ENCODE measurements around the gene F11. TPM values are rescaled to one million over a fixed set of nuclear protein-coding genes. Genes with fewer than 3 reads are reported as not detected.
A peak's percentile ranks its signal among the peaks of the same experiment; 100 is the strongest.

The F11 gene
- total and polyA plus RNA-seq, 2 of the 13 experiments (the other 11 are each of a cell fraction or from before 2014, with no cell fraction given), result 35.1 to 58.0 TPM

- TF ChIP-seq ZNF232 (CRISPR knock-in tag; IDR thresholded peaks at IDR 0.05; ENCODE audit: borderline replicate concordance) (peak; percentile 92), ATF7-NPFF (CRISPR knock-in tag; IDR thresholded peaks at IDR 0.05; ENCODE audit: low read depth) (no peak), ZNF629 (CRISPR knock-in tag; conservative IDR thresholded peaks at IDR 0.05) (no peak), ZNF775 (CRISPR knock-in tag; IDR thresholded peaks at IDR 0.05; ENCODE audit: borderline replicate concordance) (no peak), ZNF652 (CRISPR knock-in tag; IDR thresholded peaks at IDR 0.05; ENCODE audit: borderline replicate concordance, low read depth) (peak; percentile 73; the same call in 1 of the 2 replicates), PRDM15 (CRISPR knock-in tag; IDR thresholded peaks at IDR 0.05) (peak; percentile 81), HCFC1 (IDR thresholded peaks at IDR 0.05; ENCODE audit: low read depth, low read length) (no peak), HMG20A (CRISPR knock-in tag; IDR thresholded peaks at IDR 0.05; ENCODE audit: borderline replicate concordance) (peak; percentile 81), ZSCAN30 (CRISPR knock-in tag; IDR thresholded peaks at IDR 0.05) (0 out of 2 replicates have a peak, but pooled peaks have one; percentile 30), TSC22D2 (CRISPR knock-in tag; IDR thresholded peaks at IDR 0.05; ENCODE audit: borderline replicate concordance) (no peak), ZBTB21 (CRISPR knock-in tag; IDR thresholded peaks at IDR 0.05) (no peak), RBFOX2 (IDR thresholded peaks at IDR 0.05; ENCODE audit: low read depth, low read length) (peak; percentile 50), ZNF224 (CRISPR knock-in tag; IDR thresholded peaks at IDR 0.05) (no peak), FOXA1 (IDR thresholded peaks at IDR 0.05) (no peak), FOXA1 (CRISPR knock-in tag; IDR thresholded peaks at IDR 0.05) (peak; percentile 27; the same call in 1 of the 2 replicates), ZSCAN29 (CRISPR knock-in tag; conservative IDR thresholded peaks at IDR 0.05) (peak; percentile 60; the same call in 1 of the 2 replicates), PATZ1 (CRISPR knock-in tag; IDR thresholded peaks at IDR 0.05) (peak; percentile 61), POLR2A (IDR thresholded peaks at IDR 0.05; ENCODE audit: insufficient read depth in 1 of 2, low read depth in 2 of 2, low read length in 2 of 2) (peak; percentile 68 to 73), NFKB2 (CRISPR knock-in tag; IDR thresholded peaks at IDR 0.05; ENCODE audit: borderline replicate concordance) (no peak)
- TF ChIP-seq, protein P1, sequence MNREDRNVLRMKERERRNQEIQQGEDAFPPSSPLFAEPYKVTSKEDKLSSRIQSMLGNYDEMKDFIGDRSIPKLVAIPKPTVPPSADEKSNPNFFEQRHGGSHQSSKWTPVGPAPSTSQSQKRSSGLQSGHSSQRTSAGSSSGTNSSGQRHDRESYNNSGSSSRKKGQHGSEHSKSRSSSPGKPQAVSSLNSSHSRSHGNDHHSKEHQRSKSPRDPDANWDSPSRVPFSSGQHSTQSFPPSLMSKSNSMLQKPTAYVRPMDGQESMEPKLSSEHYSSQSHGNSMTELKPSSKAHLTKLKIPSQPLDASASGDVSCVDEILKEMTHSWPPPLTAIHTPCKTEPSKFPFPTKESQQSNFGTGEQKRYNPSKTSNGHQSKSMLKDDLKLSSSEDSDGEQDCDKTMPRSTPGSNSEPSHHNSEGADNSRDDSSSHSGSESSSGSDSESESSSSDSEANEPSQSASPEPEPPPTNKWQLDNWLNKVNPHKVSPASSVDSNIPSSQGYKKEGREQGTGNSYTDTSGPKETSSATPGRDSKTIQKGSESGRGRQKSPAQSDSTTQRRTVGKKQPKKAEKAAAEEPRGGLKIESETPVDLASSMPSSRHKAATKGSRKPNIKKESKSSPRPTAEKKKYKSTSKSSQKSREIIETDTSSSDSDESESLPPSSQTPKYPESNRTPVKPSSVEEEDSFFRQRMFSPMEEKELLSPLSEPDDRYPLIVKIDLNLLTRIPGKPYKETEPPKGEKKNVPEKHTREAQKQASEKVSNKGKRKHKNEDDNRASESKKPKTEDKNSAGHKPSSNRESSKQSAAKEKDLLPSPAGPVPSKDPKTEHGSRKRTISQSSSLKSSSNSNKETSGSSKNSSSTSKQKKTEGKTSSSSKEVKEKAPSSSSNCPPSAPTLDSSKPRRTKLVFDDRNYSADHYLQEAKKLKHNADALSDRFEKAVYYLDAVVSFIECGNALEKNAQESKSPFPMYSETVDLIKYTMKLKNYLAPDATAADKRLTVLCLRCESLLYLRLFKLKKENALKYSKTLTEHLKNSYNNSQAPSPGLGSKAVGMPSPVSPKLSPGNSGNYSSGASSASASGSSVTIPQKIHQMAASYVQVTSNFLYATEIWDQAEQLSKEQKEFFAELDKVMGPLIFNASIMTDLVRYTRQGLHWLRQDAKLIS (CRISPR knock-in tag; IDR thresholded peaks at IDR 0.05), result no peak
Observed at GRCh38 chr4:186265683-186266652, at the start of gene F11 (continued).

All from HepG2 (cell line).